GM13976 (cell line): ENCODE data around the gene ABI2.
"Not testable (repeated sequence)": the region's sequence is repeated elsewhere in the genome, so short reads cannot be mapped to it uniquely, and the experiment has no call there.

Experiments used
- DNase-seq: peaks from one replicate; pipeline ENCODE4 v3.0.0; 2012; ENCODE audit warnings: low spot score
- CTCF ChIP-seq: IDR thresholded peaks from 2 replicates; pipeline ENCODE4 v1.5.1; 2012; ENCODE audit warnings: borderline replicate concordance, mild to moderate bottlenecking; ENCODE audit not compliant: insufficient read depth; ENCODE audit errors: extremely low read depth, missing control alignments, control extremely low read depth
- in situ Hi-C: fragments of 300-500 bp; cut with MboI; formaldehyde crosslinking; loops from one replicate; pipeline ENCODE4 v1.12.0; 2022; ENCODE audit warnings: low sequenced_read_pairs, mixed read lengths, inconsistent platforms; ENCODE audit not compliant: unreplicated experiment

The ABI2 gene

GRCh38 chr2:203340791-203341487 is 12.7 kb downstream of the ABI2 start:
- no peak for DNase-seq
- in situ Hi-C loops, result no loop called here
- no peak for TF ChIP-seq CTCF

GRCh38 chr2:203341741-203342310 is 13.6 kb downstream of the ABI2 start:
- TF ChIP-seq CTCF, result no peak
- in situ Hi-C loops, result no loop called here
- DNase-seq, result no peak

GRCh38 chr2:203342374-203342773 is 14.2 kb downstream of the ABI2 start:
- DNase-seq, in situ Hi-C loops: not testable (repeated sequence)

- in situ Hi-C loops, result no loop called here
- TF ChIP-seq CTCF, result no peak
- DNase-seq, result no peak
Measured at GRCh38 chr2:203344667-203345066, 16.5 kb downstream of the ABI2 start.

- in situ Hi-C loops, result no loop called here
- no peak for DNase-seq
- no peak for TF ChIP-seq CTCF
Measured at GRCh38 chr2:203346612-203347011, 18.4 kb downstream of the ABI2 start.

- no peak for TF ChIP-seq CTCF
- in situ Hi-C loops, result no loop called here
Measured at GRCh38 chr2:203347375-203347774, 19.2 kb downstream of the ABI2 start.

GRCh38 chr2:203352604-203353255 is 24.5 kb downstream of the ABI2 start:
- TF ChIP-seq CTCF, result no peak
- DNase-seq, result no peak
- in situ Hi-C loops, result no loop called here

More at GRCh38 chr2:203347375-203347774, 19.2 kb downstream of the ABI2 start:
- no peak for DNase-seq
